Measurements from ENCODE around the gene SOBP.
"Not testable (repeated sequence)": the region's sequence is repeated elsewhere in the genome, so short reads cannot be mapped to it uniquely, and the experiment has no call there.

Gene SOBP

GRCh38 chr6:107488875-107489635 is 862 bp upstream of the SOBP start:
- DNase-seq (ENCODE audit: low spot score) = peak; percentile 84

GRCh38 chr6:107490566-107491137 is 735 bp downstream of the SOBP start:
- no peak for DNase-seq (ENCODE audit: low spot score)

GRCh38 chr6:107491138-107491609 is 1.3 kb downstream of the SOBP start:
- DNase-seq (ENCODE audit: low spot score) = peak; percentile 57

- no peak for DNase-seq (ENCODE audit: low spot score)
These were observed 2.1 kb downstream of the SOBP start for GRCh38 chr6:107491760-107492660.

GRCh38 chr6:107493158-107494057 is 3.5 kb downstream of the SOBP start:
- DNase-seq (ENCODE audit: low spot score) = peak; percentile 35

GRCh38 chr6:107495196-107495643 is 5.3 kb downstream of the SOBP start:
- no peak for DNase-seq (ENCODE audit: low spot score)

GRCh38 chr6:107495971-107496370 is 6.1 kb downstream of the SOBP start:
- DNase-seq (ENCODE audit: low spot score) = no peak

GRCh38 chr6:107496892-107497684 is 7.2 kb downstream of the SOBP start:
- DNase-seq (ENCODE audit: low spot score) = no peak

- no peak for DNase-seq (ENCODE audit: low spot score)
These were observed 14.5 kb downstream of the SOBP start for GRCh38 chr6:107504270-107505026.

GRCh38 chr6:107506145-107506544 is 16.2 kb downstream of the SOBP start:
- no peak for DNase-seq (ENCODE audit: low spot score)

- peak; percentile 30 for DNase-seq (ENCODE audit: low spot score)
These were observed 19.6 kb downstream of the SOBP start for GRCh38 chr6:107509506-107509905.

GRCh38 chr6:107510108-107510507 is 20.2 kb downstream of the SOBP start:
- no peak for DNase-seq (ENCODE audit: low spot score)

- DNase-seq (ENCODE audit: low spot score) = no peak
These were observed 21.6 kb downstream of the SOBP start for GRCh38 chr6:107511511-107511993.

- DNase-seq (ENCODE audit: low spot score) = no peak
These were observed 23.3 kb downstream of the SOBP start for GRCh38 chr6:107513214-107513613.

GRCh38 chr6:107515955-107516354 is 26.0 kb downstream of the SOBP start:
- DNase-seq (ENCODE audit: low spot score) = no peak

- no peak for DNase-seq (ENCODE audit: low spot score)
These were observed 27.4 kb downstream of the SOBP start for GRCh38 chr6:107517274-107517673.

GRCh38 chr6:107519224-107519623 is 29.3 kb downstream of the SOBP start:
- not testable (repeated sequence) for DNase-seq (ENCODE audit: low spot score)

- not testable (repeated sequence) for DNase-seq (ENCODE audit: low spot score)
These were observed 30.8 kb downstream of the SOBP start for GRCh38 chr6:107520706-107521105.

GRCh38 chr6:107523054-107523791 is 33.3 kb downstream of the SOBP start:
- no peak for DNase-seq (ENCODE audit: low spot score)
